Endothelial cell of umbilical vein (primary cell): ENCODE results near the gene TESK2. TPM values are rescaled to one million over a fixed set of nuclear protein-coding genes. Genes with fewer than 3 reads are reported as not detected.

Experiments
- BruUV-seq: library from RNA; stranded (reverse); fragments of 400-500 nt; replicated peaks from 2 replicates; lab custom pipeline; 2021; lab: Mats Ljungman, UMichigan
- CTCF ChIA-PET: fragments of 300-600, 350-600 bp; sonication (Branson Sonifier 250); formaldehyde crosslinking; loops from one replicate; lab custom pipeline; 2021; ENCODE audit warnings: antibody characterized with exemption, inconsistent platforms; lab: Charles Lee
- POLR2A ChIA-PET: fragments of 300-600, 350-600 bp; sonication (Branson Sonifier 250); formaldehyde crosslinking; loops from one replicate; lab custom pipeline; 2021; ENCODE audit warnings: antibody characterized with exemption, inconsistent platforms; lab: Charles Lee
- DNase-seq: peaks from one replicate; pipeline ENCODE4 v3.0.0-alpha.2; 2011; ENCODE audit warnings: low read depth, low spot score
- FAIRE-seq: peaks from 2 replicates; lab custom pipeline; 2011; peaks lifted over from hg19 to GRCh38; lab: Jason Lieb, UNC
- H2AFZ ChIP-seq: 2 replicates; pipeline ENCODE4 v1.6.0; 2012; ENCODE audit warnings: low read depth, low read length, control low read depth, inconsistent platforms
- H3K27ac ChIP-seq: 2 replicates; pipeline ENCODE4 v1.5.1; 2011; ENCODE audit warnings: low read depth, mild to moderate bottlenecking, control low read depth, low read length, moderate library complexity; ENCODE audit not compliant: insufficient read depth
- H3K27me3 ChIP-seq, 2 experiments: 2 replicates each; pipeline versions ENCODE4 v1.6.0 to v1.6.1; 2011; ENCODE audit warnings: low read length in 2 of 2, mixed read lengths in 1 of 2; ENCODE audit not compliant: control insufficient read depth in 2 of 2, insufficient read depth in 2 of 2
- H3K36me3 ChIP-seq, 2 experiments: 2 replicates in 1 of 2; 3 replicates in 1 of 2; pipeline ENCODE4 v1.5.1; 2011; ENCODE audit warnings: low read length in 2 of 2, mild to moderate bottlenecking in 1 of 2, moderate library complexity in 1 of 2; ENCODE audit not compliant: control insufficient read depth in 2 of 2, insufficient read depth in 2 of 2; ENCODE audit errors: extremely low read depth in 1 of 2
- H3K4me1 ChIP-seq: 3 replicates; pipeline ENCODE4 v1.5.1; 2011; ENCODE audit warnings: mild to moderate bottlenecking, low read length; ENCODE audit not compliant: control insufficient read depth, insufficient read depth; ENCODE audit errors: extremely low read depth
- H3K4me2 ChIP-seq: 2 replicates; pipeline ENCODE4 v1.6.1; 2011; ENCODE audit warnings: low read length, control low read depth, mixed read lengths; ENCODE audit not compliant: insufficient read depth
- H3K4me3 ChIP-seq, 3 experiments: fragments of 200-600 bp in 1 of 3; sonication (generic), shearing (Covaris generic) in 1 of 3; replicated peaks in 1 of 3; 2 replicates each; pipeline ENCODE4 v1.5.1; 2011 to 2016; ENCODE audit warnings: control low read depth in 3 of 3, low read length in 3 of 3, mild to moderate bottlenecking in 2 of 3, inconsistent platforms in 1 of 3, low read depth in 1 of 3, moderate library complexity in 1 of 3; ENCODE audit not compliant: insufficient read depth in 1 of 3
- H3K79me2 ChIP-seq: 2 replicates; pipeline ENCODE4 v1.6.0; 2012; ENCODE audit warnings: low read length, inconsistent platforms; ENCODE audit not compliant: control insufficient read depth, insufficient read depth
- H3K9ac ChIP-seq: replicated peaks from 2 replicates; pipeline ENCODE3; 2011; ENCODE audit warnings: low read length, control low read depth; ENCODE audit not compliant: insufficient read depth; ENCODE audit errors: extremely low read depth
- H3K9me1 ChIP-seq: replicated peaks from 3 replicates; pipeline ENCODE4 v1.6.0; 2011; ENCODE audit warnings: mild to moderate bottlenecking, low read length; ENCODE audit not compliant: control insufficient read depth, insufficient read depth; ENCODE audit errors: extremely low read depth
- H3K9me3 ChIP-seq: replicated peaks from 2 replicates; pipeline ENCODE4 v1.5.1; 2012; ENCODE audit warnings: low read length, inconsistent platforms; ENCODE audit not compliant: control insufficient read depth, insufficient read depth
- H4K20me1 ChIP-seq: replicated peaks from 2 replicates; pipeline ENCODE3; 2011; ENCODE audit warnings: mild to moderate bottlenecking, low read length; ENCODE audit not compliant: control insufficient read depth, insufficient read depth; ENCODE audit errors: extremely low read depth
- EZH2 ChIP-seq: IDR thresholded peaks from 2 replicates; pipeline ENCODE4 v1.6.1; 2012; ENCODE audit warnings: borderline replicate concordance, low read depth, mild to moderate bottlenecking, moderate library complexity, low read length, inconsistent platforms; ENCODE audit not compliant: severe bottlenecking
- FOS ChIP-seq: IDR thresholded peaks from 2 replicates; pipeline ENCODE4 v1.6.1; 2011; ENCODE audit warnings: mild to moderate bottlenecking, low read length, moderate library complexity, borderline replicate concordance; ENCODE audit not compliant: insufficient read depth
- GATA2 ChIP-seq: IDR thresholded peaks from 2 replicates; pipeline ENCODE4 v1.7.0; 2011; ENCODE audit warnings: low read depth, mild to moderate bottlenecking, moderate library complexity, mixed read lengths, low read length; ENCODE audit not compliant: insufficient read length, insufficient read depth
- JUN ChIP-seq: IDR thresholded peaks from 2 replicates; pipeline ENCODE4 v1.6.1; 2011; ENCODE audit warnings: borderline replicate concordance, low read depth; ENCODE audit not compliant: insufficient read length, insufficient read depth
- MYC ChIP-seq: IDR thresholded peaks from one replicate; pipeline ENCODE4 v1.6.1; 2011; ENCODE audit warnings: mild to moderate bottlenecking, low read depth, low read length
- POLR2A ChIP-seq: IDR thresholded peaks from 2 replicates; pipeline ENCODE4 v1.6.1; 2012; ENCODE audit warnings: low read depth, mild to moderate bottlenecking, control low read depth, low read length
- POLR2AphosphoS5 ChIP-seq: IDR thresholded peaks from 2 replicates; pipeline ENCODE4 v1.6.1; 2012; ENCODE audit warnings: low read depth, mild to moderate bottlenecking, control low read depth, low read length, moderate library complexity; ENCODE audit not compliant: insufficient read depth
- dilution Hi-C: fragments of 300-500 bp; cut with MboI; formaldehyde crosslinking; loops from one replicate; pipeline ENCODE4 v1.15.0; 2019; ENCODE audit warnings: low sequenced_read_pairs; ENCODE audit not compliant: extremely low pct_ligation_motif_present
- intact Hi-C: fragments of 100-400 bp; cut with micrococcal nuclease; formaldehyde crosslinking; loops from one replicate; pipeline ENCODE4 v1.10.0; 2022
- polyA plus RNA-seq, 4 experiments: library from polyadenylated mRNA; depleted of rRNA in 3 of 4; stranded (reverse) in 3 of 4; unstranded in 1 of 4; fragments of >200 nt; gene quantifications; 2 replicates each; pipeline versions ENCODE4 v1.2.1 to v1.2.3, GENCODE V29; 2011 to 2012; ENCODE audit warnings: missing spikeins in 1 of 4
- total RNA-seq: library from RNA; stranded (reverse); gene quantifications from 2 replicates; pipeline ENCODE4 v1.2.3, GENCODE V29; 2021
- TF ChIP-seq, protein P1 (sequence below), 2 donors: IDR thresholded peaks; 1 replicate in 1 of 2; 2 replicates in 1 of 2; pipeline ENCODE4 v1.5.1; 2011; ENCODE audit warnings: low read length in 2 of 2, mild to moderate bottlenecking in 2 of 2, moderate library complexity in 2 of 2, control low read depth in 1 of 2, inconsistent platforms in 1 of 2, low read depth in 1 of 2; ENCODE audit not compliant: insufficient read depth in 1 of 2; ENCODE audit errors: extremely low read depth in 1 of 2
- TF ChIP-seq, protein P2 (sequence below): IDR thresholded peaks from 2 replicates; pipeline ENCODE4 v1.6.1; 2011; ENCODE audit not compliant: insufficient read depth, insufficient read length

Gene TESK2
- total and polyA plus RNA-seq, 2 donors (not counting 3 experiments of a cell fraction or from before 2014, with no cell fraction given), result 2.1 to 2.6 TPM

DNA sequence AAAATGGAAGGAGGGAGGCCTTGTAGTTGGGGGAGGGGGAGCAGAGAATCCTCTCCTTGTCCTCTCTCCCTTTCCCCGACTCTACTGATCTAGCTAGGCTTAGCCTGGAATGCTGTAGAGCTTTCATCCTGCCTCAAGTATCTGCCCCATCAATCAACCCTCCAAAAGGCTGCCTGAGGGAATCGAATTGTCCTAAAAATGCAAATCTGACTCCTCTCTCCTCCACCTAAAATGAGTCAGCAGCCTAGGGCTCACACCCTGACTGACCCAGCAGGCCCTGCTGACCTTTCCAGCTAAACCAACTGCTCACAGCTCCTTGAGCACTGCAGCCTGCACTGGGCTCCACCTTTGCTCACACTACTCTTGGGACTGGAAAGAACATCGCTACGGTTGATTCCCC, 161.5 kb downstream of the TESK2 start:
- TF ChIP-seq FOS (no peak), POLR2AphosphoS5 (no peak), POLR2A (no peak), EZH2 (no peak), MYC (no peak), JUN (no peak), GATA2 (no peak)
- TF ChIP-seq, protein P1, sequence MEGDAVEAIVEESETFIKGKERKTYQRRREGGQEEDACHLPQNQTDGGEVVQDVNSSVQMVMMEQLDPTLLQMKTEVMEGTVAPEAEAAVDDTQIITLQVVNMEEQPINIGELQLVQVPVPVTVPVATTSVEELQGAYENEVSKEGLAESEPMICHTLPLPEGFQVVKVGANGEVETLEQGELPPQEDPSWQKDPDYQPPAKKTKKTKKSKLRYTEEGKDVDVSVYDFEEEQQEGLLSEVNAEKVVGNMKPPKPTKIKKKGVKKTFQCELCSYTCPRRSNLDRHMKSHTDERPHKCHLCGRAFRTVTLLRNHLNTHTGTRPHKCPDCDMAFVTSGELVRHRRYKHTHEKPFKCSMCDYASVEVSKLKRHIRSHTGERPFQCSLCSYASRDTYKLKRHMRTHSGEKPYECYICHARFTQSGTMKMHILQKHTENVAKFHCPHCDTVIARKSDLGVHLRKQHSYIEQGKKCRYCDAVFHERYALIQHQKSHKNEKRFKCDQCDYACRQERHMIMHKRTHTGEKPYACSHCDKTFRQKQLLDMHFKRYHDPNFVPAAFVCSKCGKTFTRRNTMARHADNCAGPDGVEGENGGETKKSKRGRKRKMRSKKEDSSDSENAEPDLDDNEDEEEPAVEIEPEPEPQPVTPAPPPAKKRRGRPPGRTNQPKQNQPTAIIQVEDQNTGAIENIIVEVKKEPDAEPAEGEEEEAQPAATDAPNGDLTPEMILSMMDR (IDR thresholded peaks at IDR 0.05; ENCODE audit: extremely low read depth in 1 of 2, insufficient read depth in 1 of 2, low read depth in 1 of 2, low read length in 2 of 2), result no peak
- TF ChIP-seq, protein P2, sequence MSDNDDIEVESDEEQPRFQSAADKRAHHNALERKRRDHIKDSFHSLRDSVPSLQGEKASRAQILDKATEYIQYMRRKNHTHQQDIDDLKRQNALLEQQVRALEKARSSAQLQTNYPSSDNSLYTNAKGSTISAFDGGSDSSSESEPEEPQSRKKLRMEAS, result no peak
- no peaks in the 10 kb centered on the region for H3K9me1 ChIP-seq
- DNase-seq, result no peak
- CTCF ChIA-PET, result interaction anchor here (1.1 to 3.7 kb wide), 3 partner anchors 10 to 26 kb away, joined by 3 to 14 read pairs (median 12); partner anchors contain the start of genes MUTYH and TOE1
- BruUV-seq, result no TSS peak
- intact Hi-C loops, result no loop called here
- no peaks in the 10 kb centered on the region for H3K27me3 ChIP-seq
- no peak for FAIRE-seq
- H3K9me3 ChIP-seq, result no peaks in the 10 kb centered on the region
- peaks cover 23% of the 10 kb centered on the region for H3K4me1 ChIP-seq
- POLR2A ChIA-PET, result interaction anchor here (0.7 to 3.5 kb wide), 2 partner anchors 11 to 31 kb away, joined by 3 to 18 read pairs; partner anchors contain the start of genes MUTYH and TOE1
- no peak overlapping the region for H3K27ac ChIP-seq
- H3K4me3 ChIP-seq, result no peak overlapping the region
- dilution Hi-C loops, result no loop called here
- no peaks in the 10 kb centered on the region for H3K36me3 ChIP-seq
- no peak overlapping the region for H2AFZ ChIP-seq
- H3K79me2 ChIP-seq, result peaks cover 7% of the 10 kb centered on the region
- no peaks in the 10 kb centered on the region for H4K20me1 ChIP-seq
- H3K4me2 ChIP-seq, result no peak overlapping the region
- no peak overlapping the region for H3K9ac ChIP-seq
